ENCODE measurements around the gene DNAH14. TPM values are rescaled to one million over a fixed set of nuclear protein-coding genes. Genes with fewer than 3 reads are reported as not detected.

DNAH14 gene
- total and polyA plus RNA-seq, 2 of the 8 experiments (the other 6 are each of a cell fraction or from before 2014, with no cell fraction given) = 8.4 to 40.7 TPM

GRCh38 chr1:225428881-225429455 lies 499.5 kb downstream of the DNAH14 start:
- ChIA-PET POLR2A (ENCODE audit: partially characterized antibody) (interaction anchor here (0.6 to 1.6 kb wide), 5 partner anchors 15 to 452 kb away, joined by 3 to 5 read pairs (median 3); no protein-coding TSS in a partner anchor), CTCF (ENCODE audit: partially characterized antibody) (interaction anchor here (1.2 to 3.7 kb wide), 2 partner anchors 12 to 110 kb away, joined by 3 to 15 read pairs; no protein-coding TSS in a partner anchor)
- Histone ChIP-seq H3K4me1 (replicated peaks in 1 of 4; ENCODE audit: control insufficient read depth in 3 of 4, insufficient read depth in 4 of 4, low read length in 3 of 4) (peaks cover 3 to 13% (median 10%) of the 10 kb centered on the region in 4 experiments), H2AFZ (ENCODE audit: low read length) (peak overlapping the region; percentile 58; the same call in 1 of the 2 replicates), H2BK15ac (ENCODE audit: low read length) (no peak overlapping the region), H2BK12ac (ENCODE audit: low read depth, low read length) (0 out of 2 replicates have a peak overlapping the region, but pooled peaks have one; percentile 98), H3K4me2 (ENCODE audit: insufficient read depth in 1 of 2, low read depth in 2 of 2, low read length in 2 of 2) (peak overlapping the region; percentile 85 to 87), H3K36me3 (ENCODE audit: control insufficient read depth in 2 of 4, insufficient read depth in 4 of 4, low read length in 3 of 4) (0 out of 8 replicates have a peak, but pooled peaks cover 0 to 5% (median 0%) of the 10 kb centered on the region in 4 experiments), H3K14ac (ENCODE audit: insufficient read length) (no peak overlapping the region), H3K9me3 (ENCODE audit: insufficient read depth in 2 of 2, low read depth in 1 of 2, low read length in 1 of 2) (peaks cover 0 to 10% of the 10 kb centered on the region in 2 experiments; a peak in 3 of 4 replicates), H4K91ac (replicated peaks; ENCODE audit: insufficient read length, low read length) (no peak overlapping the region), H3K4ac (replicated peaks; ENCODE audit: insufficient read length, low read depth, low read length) (no peak overlapping the region), H2AK5ac (ENCODE audit: low read depth, low read length) (no peak overlapping the region), H3K23ac (ENCODE audit: insufficient read length) (no peak overlapping the region), H3K56ac (replicated peaks; ENCODE audit: insufficient read length, low read depth, low read length) (no peak overlapping the region), H3K18ac (ENCODE audit: extremely low read depth, low read length) (no peak overlapping the region; the same call in 1 of the 2 replicates), H4K8ac (ENCODE audit: extremely low read depth, insufficient read depth, low read length) (no peak overlapping the region), H3K27ac (ENCODE audit: low read depth, low read length) (0 out of 2 replicates have a peak overlapping the region, but pooled peaks have one; percentile 70), H3K23me2 (ENCODE audit: low read depth, low read length) (peaks cover 11% of the 10 kb centered on the region), H2BK120ac (replicated peaks; ENCODE audit: low read depth, low read length) (peak overlapping the region; percentile 82), H3K4me3 (ENCODE audit: extremely low read depth in 1 of 4, insufficient read depth in 2 of 4, low read depth in 3 of 4, low read length in 4 of 4) (peak overlapping the region; percentile 63 to 91 (median 84)), H4K5ac (ENCODE audit: insufficient read length, low read depth, low read length) (no peak overlapping the region), H3K79me1 (ENCODE audit: low read depth, low read length) (peaks cover 6% of the 10 kb centered on the region; the same call in 1 of the 2 replicates), H3K27me3 (replicated peaks in 1 of 4; ENCODE audit: control insufficient read depth in 3 of 4, extremely low read depth in 1 of 4, insufficient read depth in 3 of 4, low read length in 3 of 4) (peaks cover 0 to 3% (median 1%) of the 10 kb centered on the region in 4 experiments; a peak in 2 of 7 replicates), H4K20me1 (replicated peaks in 1 of 2; ENCODE audit: control insufficient read depth in 1 of 2, insufficient read depth in 2 of 2, low read length in 2 of 2) (peaks cover 6 to 16% of the 10 kb centered on the region in 2 experiments), H3K9ac (replicated peaks in 1 of 4; ENCODE audit: extremely low read depth in 1 of 4, low read depth in 3 of 4, low read length in 3 of 4) (peak overlapping the region in 3 of 4 experiments; percentile 76 to 84 (median 81); a peak in 6 of 7 replicates), H2BK5ac (ENCODE audit: low read depth, low read length) (peak overlapping the region; percentile 30; the same call in 1 of the 2 replicates), H3K79me2 (ENCODE audit: control insufficient read depth in 1 of 2, insufficient read depth in 2 of 2, low read length in 2 of 2) (peaks cover 9 to 33% of the 10 kb centered on the region in 2 experiments), H2BK20ac (ENCODE audit: low read length) (no peak overlapping the region)
- FAIRE-seq (no peak), DNase-seq (ENCODE audit: low read depth in 1 of 2, low spot score in 2 of 2) (no peak)
- WGBS, 2 experiments (ENCODE audit: extremely low coverage in 1 of 2, insufficient coverage in 1 of 2, insufficient read length in 1 of 2, insufficient replicate concordance in 2 of 2, low coverage in 1 of 2, low lambda C conversion rate in 2 of 2, missing lambda C conversion rate in 1 of 2) = 35% methylated on average over 7 of the region's 7 CpGs; no CpG with 5 or more reads in 1 of the 2 experiments
- TF ChIP-seq SIN3A (conservative IDR thresholded peaks at IDR 0.05 in 1 of 2, IDR thresholded peaks at IDR 0.05 in 1 of 2; ENCODE audit: low read depth in 1 of 2, low read length in 2 of 2) (no peak), POU5F1 (IDR thresholded peaks at IDR 0.05; ENCODE audit: low read depth, low read length) (no peak), SUZ12 (IDR thresholded peaks at IDR 0.05; ENCODE audit: low read length) (no peak), YY1 (IDR thresholded peaks at IDR 0.05; ENCODE audit: low read depth, low read length) (no peak), KDM4A (IDR thresholded peaks at IDR 0.05; ENCODE audit: low read depth, low read length, severe bottlenecking) (no peak), CTBP2 (IDR thresholded peaks at IDR 0.05; ENCODE audit: borderline replicate concordance, insufficient read depth, insufficient read length, low read length) (no peak), SIRT6 (IDR thresholded peaks at IDR 0.05; ENCODE audit: low read length) (no peak), SAP30 (IDR thresholded peaks at IDR 0.05; ENCODE audit: insufficient read depth, insufficient replicate concordance, low read length) (no peak), POLR2AphosphoS5 (IDR thresholded peaks at IDR 0.05; ENCODE audit: low read depth, low read length) (no peak), E2F6 (IDR thresholded peaks at IDR 0.05) (no peak)

Data from H1 (cell line).